Suprapubic skin (tissue), 4 donors: ENCODE data around the gene NHLRC4.

Experiments
- EP300 ChIP-seq: sonication (generic); formaldehyde crosslinking; IDR thresholded peaks from one replicate; pipeline ENCODE4 v1.6.1; 2017; ENCODE audit warnings: antibody characterized with exemption
- POLR2A ChIP-seq, 2 donors: fragments of 450-650 bp; IDR thresholded peaks; one replicate each; pipeline ENCODE4 v1.6.1; 2017; ENCODE audit warnings: antibody characterized with exemption in 2 of 2, mild to moderate bottlenecking in 2 of 2, moderate library complexity in 2 of 2
- POLR2AphosphoS5 ChIP-seq, 3 donors: sonication (generic); formaldehyde crosslinking; IDR thresholded peaks; one replicate each; pipeline ENCODE4 v1.6.1; 2017; ENCODE audit warnings: antibody characterized with exemption in 3 of 3
- TF ChIP-seq, protein P1 (sequence below), 2 donors: fragments of 200-600 bp in 1 of 2; fragments of 450-650 bp in 1 of 2; sonication (generic) in 1 of 2; IDR thresholded peaks; one replicate each; pipeline ENCODE4 v1.5.1; 2016 to 2019; ENCODE audit warnings: antibody characterized with exemption in 2 of 2, mild to moderate bottlenecking in 1 of 2, moderate library complexity in 1 of 2

DNA sequence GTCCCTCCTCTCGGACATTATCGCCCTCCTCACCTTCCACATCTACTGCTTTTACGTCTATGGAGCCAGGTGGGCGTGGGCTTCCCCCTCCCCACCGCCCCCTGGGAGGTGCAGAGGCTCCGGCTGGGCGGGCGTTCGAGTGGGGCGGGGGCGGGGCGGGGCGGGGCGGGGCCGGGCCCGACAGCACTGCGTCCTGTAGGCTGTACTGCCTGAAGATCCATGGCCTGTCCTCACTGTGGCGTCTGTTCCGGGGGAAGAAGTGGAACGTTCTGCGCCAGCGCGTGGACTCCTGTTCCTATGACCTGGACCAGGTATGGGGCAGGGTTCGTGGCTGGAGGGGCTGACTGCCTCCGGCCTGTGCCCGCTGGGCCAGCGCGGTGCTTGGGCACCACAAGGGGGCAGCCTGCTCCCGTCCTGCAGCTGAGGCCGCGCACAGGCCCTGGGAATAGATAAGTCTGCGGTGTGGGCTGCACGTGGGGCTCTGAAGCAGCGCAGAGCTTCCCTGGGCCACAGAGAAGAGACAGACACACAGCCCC, 12.1 kb downstream of the NHLRC4 start:
- TF ChIP-seq, protein P1, sequence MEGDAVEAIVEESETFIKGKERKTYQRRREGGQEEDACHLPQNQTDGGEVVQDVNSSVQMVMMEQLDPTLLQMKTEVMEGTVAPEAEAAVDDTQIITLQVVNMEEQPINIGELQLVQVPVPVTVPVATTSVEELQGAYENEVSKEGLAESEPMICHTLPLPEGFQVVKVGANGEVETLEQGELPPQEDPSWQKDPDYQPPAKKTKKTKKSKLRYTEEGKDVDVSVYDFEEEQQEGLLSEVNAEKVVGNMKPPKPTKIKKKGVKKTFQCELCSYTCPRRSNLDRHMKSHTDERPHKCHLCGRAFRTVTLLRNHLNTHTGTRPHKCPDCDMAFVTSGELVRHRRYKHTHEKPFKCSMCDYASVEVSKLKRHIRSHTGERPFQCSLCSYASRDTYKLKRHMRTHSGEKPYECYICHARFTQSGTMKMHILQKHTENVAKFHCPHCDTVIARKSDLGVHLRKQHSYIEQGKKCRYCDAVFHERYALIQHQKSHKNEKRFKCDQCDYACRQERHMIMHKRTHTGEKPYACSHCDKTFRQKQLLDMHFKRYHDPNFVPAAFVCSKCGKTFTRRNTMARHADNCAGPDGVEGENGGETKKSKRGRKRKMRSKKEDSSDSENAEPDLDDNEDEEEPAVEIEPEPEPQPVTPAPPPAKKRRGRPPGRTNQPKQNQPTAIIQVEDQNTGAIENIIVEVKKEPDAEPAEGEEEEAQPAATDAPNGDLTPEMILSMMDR (IDR thresholded peaks at IDR 0.05) = peak; percentile 22 to 73
- TF ChIP-seq POLR2A (IDR thresholded peaks at IDR 0.05) (no peak), EP300 (no peak), POLR2AphosphoS5 (IDR thresholded peaks at IDR 0.05) (no peak)
